GM19438 (cell line): ENCODE data around the gene RAB1A.

ENCODE experiments used
- ATAC-seq: cut with Tn5 transposase; IDR thresholded peaks from one replicate; pipeline ENCODE4 v1.9.1; 2021; ENCODE audit warnings: low read depth; ENCODE audit not compliant: unreplicated experiment

The RAB1A gene

GRCh38 chr2:65097844-65098243 is 32.1 kb downstream of the RAB1A start:
- ATAC-seq: no peak

GRCh38 chr2:65096948-65097347 is 33.0 kb downstream of the RAB1A start:
- ATAC-seq: no peak

GRCh38 chr2:65093211-65093610 is 36.7 kb downstream of the RAB1A start:
- ATAC-seq: no peak

- no peak for ATAC-seq
Measured at GRCh38 chr2:65092791-65093190, 37.1 kb downstream of the RAB1A start.

GRCh38 chr2:65085148-65085547 is 44.8 kb downstream of the RAB1A start:
- no peak for ATAC-seq

- no peak for ATAC-seq
Measured at GRCh38 chr2:65081232-65081685, 48.6 kb downstream of the RAB1A start.

- ATAC-seq: no peak
Measured at GRCh38 chr2:65079017-65079416, 50.9 kb downstream of the RAB1A start.

- no peak for ATAC-seq
Measured at GRCh38 chr2:65077898-65078297, 52.0 kb downstream of the RAB1A start.

GRCh38 chr2:65076345-65076710 is 53.6 kb downstream of the RAB1A start:
- ATAC-seq: no peak

- ATAC-seq: no peak
Measured at GRCh38 chr2:65075605-65076344, 54.1 kb downstream of the RAB1A start.

- no peak for ATAC-seq
Measured at GRCh38 chr2:65075176-65075575, 54.7 kb downstream of the RAB1A start.

- ATAC-seq: no peak
Measured at GRCh38 chr2:65073879-65074565, 55.9 kb downstream of the RAB1A start.

GRCh38 chr2:65072181-65072970 is 57.5 kb downstream of the RAB1A start:
- no peak for ATAC-seq

GRCh38 chr2:65071499-65072180 is 58.3 kb downstream of the RAB1A start:
- ATAC-seq: no peak

GRCh38 chr2:65070856-65071255 is 59.0 kb downstream of the RAB1A start:
- no peak for ATAC-seq

GRCh38 chr2:65070172-65070830 is 59.6 kb downstream of the RAB1A start:
- no peak for ATAC-seq

- no peak for ATAC-seq
Measured at GRCh38 chr2:65069439-65069824, 60.5 kb downstream of the RAB1A start.

- no peak for ATAC-seq
Measured at GRCh38 chr2:65067806-65068553, 61.9 kb downstream of the RAB1A start.

GRCh38 chr2:65064728-65065552 is 65.0 kb downstream of the RAB1A start:
- peak; percentile 85 for ATAC-seq
